Measurements from ENCODE around the gene BANF2.
A peak's percentile ranks its signal among the peaks of the same experiment; 100 is the strongest.

BANF2 gene

DNA sequence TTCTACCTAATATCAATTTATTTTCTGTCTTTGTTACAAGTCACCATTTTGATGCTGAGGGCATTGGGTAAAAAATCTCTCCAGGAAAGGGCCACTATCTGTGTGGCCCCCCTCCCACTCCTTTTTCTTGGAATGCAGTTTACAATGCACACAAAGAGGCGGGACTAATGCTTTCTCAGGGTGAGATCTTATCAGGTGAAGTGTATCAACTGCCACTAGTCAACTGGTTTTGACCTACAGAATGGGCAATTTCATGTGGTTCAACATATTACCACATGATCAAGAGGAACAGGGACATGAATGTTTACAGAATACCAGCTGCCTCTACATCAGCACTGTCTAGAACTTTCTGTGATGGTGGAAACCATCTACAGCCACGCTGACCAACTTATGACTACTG lies 21.5 kb upstream of the BANF2 start:
- Histone ChIP-seq H3K36me3 (ENCODE audit: low read depth) (peaks cover 58% of the 10 kb centered on the region), H3K4me3 (ENCODE audit: severe bottlenecking) (no peak overlapping the region), H3K9me3 (ENCODE audit: severe bottlenecking) (no peaks in the 10 kb centered on the region), H3K27ac (ENCODE audit: poor library complexity, severe bottlenecking) (no peak overlapping the region), H3K4me1 (ENCODE audit: insufficient read depth, poor library complexity, severe bottlenecking) (peaks cover 7% of the 10 kb centered on the region), H3K27me3 (ENCODE audit: insufficient read depth, poor library complexity, severe bottlenecking) (no peaks in the 10 kb centered on the region)
- TF ChIP-seq, protein P1, sequence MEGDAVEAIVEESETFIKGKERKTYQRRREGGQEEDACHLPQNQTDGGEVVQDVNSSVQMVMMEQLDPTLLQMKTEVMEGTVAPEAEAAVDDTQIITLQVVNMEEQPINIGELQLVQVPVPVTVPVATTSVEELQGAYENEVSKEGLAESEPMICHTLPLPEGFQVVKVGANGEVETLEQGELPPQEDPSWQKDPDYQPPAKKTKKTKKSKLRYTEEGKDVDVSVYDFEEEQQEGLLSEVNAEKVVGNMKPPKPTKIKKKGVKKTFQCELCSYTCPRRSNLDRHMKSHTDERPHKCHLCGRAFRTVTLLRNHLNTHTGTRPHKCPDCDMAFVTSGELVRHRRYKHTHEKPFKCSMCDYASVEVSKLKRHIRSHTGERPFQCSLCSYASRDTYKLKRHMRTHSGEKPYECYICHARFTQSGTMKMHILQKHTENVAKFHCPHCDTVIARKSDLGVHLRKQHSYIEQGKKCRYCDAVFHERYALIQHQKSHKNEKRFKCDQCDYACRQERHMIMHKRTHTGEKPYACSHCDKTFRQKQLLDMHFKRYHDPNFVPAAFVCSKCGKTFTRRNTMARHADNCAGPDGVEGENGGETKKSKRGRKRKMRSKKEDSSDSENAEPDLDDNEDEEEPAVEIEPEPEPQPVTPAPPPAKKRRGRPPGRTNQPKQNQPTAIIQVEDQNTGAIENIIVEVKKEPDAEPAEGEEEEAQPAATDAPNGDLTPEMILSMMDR (IDR thresholded peaks at IDR 0.05; ENCODE audit: poor library complexity, severe bottlenecking), result no peak
- no peak for DNase-seq (ENCODE audit: low spot score)
- no peak for ATAC-seq (ENCODE audit: low read depth)

DNA sequence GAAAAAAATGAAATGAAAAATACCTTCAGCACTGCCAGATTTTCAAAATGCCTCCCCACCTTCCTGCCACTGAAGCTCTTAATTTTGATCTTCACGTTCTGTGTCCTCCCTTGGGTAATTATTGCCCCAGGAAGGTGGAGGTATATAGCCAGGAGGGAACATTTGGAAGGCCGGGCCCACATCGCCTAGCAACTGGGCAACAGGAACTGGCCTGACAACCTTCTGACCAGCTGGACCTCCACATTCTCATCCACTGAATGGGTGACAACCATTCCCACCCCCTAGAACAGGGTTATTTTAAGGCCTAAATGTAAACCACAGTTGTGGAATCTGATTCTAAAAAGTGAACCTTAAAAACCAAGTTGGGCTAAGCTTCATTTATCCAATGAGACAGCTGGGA lies 20.9 kb upstream of the BANF2 start:
- Histone ChIP-seq H3K4me1 (ENCODE audit: insufficient read depth, poor library complexity, severe bottlenecking) (peaks cover 7% of the 10 kb centered on the region), H3K9me3 (ENCODE audit: severe bottlenecking) (no peaks in the 10 kb centered on the region), H3K4me3 (ENCODE audit: severe bottlenecking) (no peak overlapping the region), H3K27ac (ENCODE audit: poor library complexity, severe bottlenecking) (peak overlapping the region; percentile 89), H3K27me3 (ENCODE audit: insufficient read depth, poor library complexity, severe bottlenecking) (no peaks in the 10 kb centered on the region), H3K36me3 (ENCODE audit: low read depth) (peaks cover 52% of the 10 kb centered on the region)
- TF ChIP-seq, protein P1 (IDR thresholded peaks at IDR 0.05; ENCODE audit: poor library complexity, severe bottlenecking), result no peak
- no peak for DNase-seq (ENCODE audit: low spot score)
- ATAC-seq (ENCODE audit: low read depth), result no peak

DNA sequence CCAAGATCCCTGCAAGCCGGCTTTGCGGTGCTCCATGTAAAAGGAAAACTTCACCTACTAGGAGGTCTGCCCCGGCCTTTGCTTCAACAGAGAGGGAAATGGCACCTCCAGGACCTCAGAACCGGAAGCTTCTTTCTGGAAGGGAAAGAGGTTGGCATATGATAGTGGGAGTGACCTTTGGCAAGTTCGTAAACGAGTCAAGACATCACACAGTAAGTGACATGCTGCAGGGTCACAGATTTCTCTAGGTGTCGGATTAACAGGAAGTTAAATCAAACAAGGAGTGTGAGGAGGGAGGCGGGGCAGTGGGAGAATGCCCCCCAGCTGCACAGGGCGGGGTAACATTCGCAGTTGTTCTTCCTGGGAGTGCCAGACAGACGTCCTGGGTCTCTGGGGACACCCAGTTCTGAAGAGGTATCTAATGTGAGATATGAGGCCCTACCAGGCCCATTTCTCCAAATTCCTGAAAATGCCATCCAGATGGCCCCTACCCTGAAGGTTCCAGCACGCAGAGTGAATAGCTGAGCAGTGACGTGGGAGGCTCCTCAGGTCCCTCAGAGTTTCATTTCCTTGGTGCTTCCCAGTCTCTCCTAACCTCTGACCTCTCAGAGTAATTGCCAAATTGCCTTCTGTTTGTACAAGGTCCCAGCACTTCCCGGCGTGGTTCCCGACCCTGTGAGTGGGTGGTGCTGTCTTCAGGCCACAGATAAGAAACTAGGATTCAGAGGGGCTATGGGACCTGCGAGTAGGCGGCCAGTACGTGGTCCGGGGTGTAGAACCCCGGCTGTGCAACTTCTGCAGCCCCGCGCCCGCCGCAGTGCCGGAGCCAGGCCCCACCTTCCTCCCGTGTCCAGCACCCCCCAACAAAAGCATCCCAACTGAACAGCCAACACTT lies 19.6 kb upstream of the BANF2 start:
- ATAC-seq (ENCODE audit: low read depth), result peak; percentile 28
- Histone ChIP-seq H3K27ac (ENCODE audit: poor library complexity, severe bottlenecking) (peak overlapping the region; percentile 89), H3K27me3 (ENCODE audit: insufficient read depth, poor library complexity, severe bottlenecking) (no peaks in the 10 kb centered on the region), H3K4me3 (ENCODE audit: severe bottlenecking) (peak overlapping the region; percentile 86), H3K4me1 (ENCODE audit: insufficient read depth, poor library complexity, severe bottlenecking) (peaks cover 7% of the 10 kb centered on the region), H3K36me3 (ENCODE audit: low read depth) (peaks cover 39% of the 10 kb centered on the region), H3K9me3 (ENCODE audit: severe bottlenecking) (no peaks in the 10 kb centered on the region)
- no peak for DNase-seq (ENCODE audit: low spot score)
- TF ChIP-seq, protein P1 (IDR thresholded peaks at IDR 0.05; ENCODE audit: poor library complexity, severe bottlenecking), result no peak

DNA sequence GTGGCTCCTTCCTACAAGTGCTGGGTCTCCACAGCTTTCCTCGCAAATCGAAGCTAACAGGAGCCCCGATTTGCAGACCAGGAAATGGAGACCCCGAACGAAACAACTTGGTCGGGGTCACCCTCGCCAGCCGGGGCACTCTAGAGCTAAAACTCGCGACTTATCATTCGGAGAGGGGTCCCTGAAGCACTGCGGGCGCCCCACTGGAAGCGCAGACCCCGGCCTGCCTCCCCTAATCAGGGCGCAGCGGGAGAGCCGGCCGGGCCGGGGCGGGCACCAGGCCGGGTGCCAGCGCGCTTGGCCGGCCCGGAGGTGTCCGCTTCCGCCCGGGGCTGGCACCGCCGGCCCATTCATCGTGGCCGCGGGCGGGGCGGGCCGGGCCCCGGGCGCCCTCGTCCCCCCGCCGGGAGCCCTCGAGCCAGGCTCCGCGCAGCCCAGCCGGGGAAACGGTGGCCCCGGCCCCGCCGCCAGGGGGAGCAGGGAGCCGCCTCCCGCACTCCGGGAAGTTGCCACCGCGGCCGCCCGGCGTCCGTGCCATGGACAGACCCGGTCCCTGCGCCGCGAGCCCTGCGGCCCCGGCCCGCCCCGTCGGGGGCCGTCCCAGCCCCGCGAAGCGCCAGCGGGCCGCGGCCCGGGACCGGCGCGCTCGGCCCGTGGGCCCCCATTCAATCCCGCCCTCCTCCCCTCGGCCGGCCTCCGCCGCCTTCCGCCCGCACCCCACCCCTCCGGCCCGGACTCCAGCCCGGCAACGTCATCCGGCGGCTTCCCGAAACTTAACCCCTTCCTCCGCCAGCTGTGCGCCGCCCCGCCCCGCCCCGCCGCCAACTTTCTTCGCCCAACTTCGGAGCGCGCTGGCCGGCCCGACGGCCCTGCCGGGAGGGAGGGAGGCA lies 18.7 kb upstream of the BANF2 start:
- Histone ChIP-seq H3K9me3 (ENCODE audit: severe bottlenecking) (no peaks in the 10 kb centered on the region), H3K4me3 (ENCODE audit: severe bottlenecking) (peak overlapping the region; percentile 86), H3K27ac (ENCODE audit: poor library complexity, severe bottlenecking) (peak overlapping the region; percentile 89), H3K4me1 (ENCODE audit: insufficient read depth, poor library complexity, severe bottlenecking) (peaks cover 7% of the 10 kb centered on the region), H3K27me3 (ENCODE audit: insufficient read depth, poor library complexity, severe bottlenecking) (peaks cover 3% of the 10 kb centered on the region), H3K36me3 (ENCODE audit: low read depth) (peaks cover 36% of the 10 kb centered on the region)
- ATAC-seq (ENCODE audit: low read depth) (peak; percentile 25; the same call in 2 of the 3 replicates), DNase-seq (ENCODE audit: low spot score) (peak; percentile 85)
- TF ChIP-seq, protein P1 (IDR thresholded peaks at IDR 0.05; ENCODE audit: poor library complexity, severe bottlenecking), result peak; percentile 95

Measured in RWPE2 (cell line).